GM19099 (cell line): ENCODE measurements around the gene SYTL2.

Source experiments
- POLR2A ChIP-seq: IDR thresholded peaks from 3 replicates; pipeline ENCODE4 v1.6.1; 2011; ENCODE audit warnings: low read depth; ENCODE audit not compliant: insufficient read length; ENCODE audit errors: extremely low read depth

SYTL2 gene

GRCh38 chr11:85726381-85726780, 84.6 kb downstream of the SYTL2 start:
- TF ChIP-seq POLR2A = no peak

GRCh38 chr11:85725510-85726258, 85.3 kb downstream of the SYTL2 start:
- TF ChIP-seq POLR2A = no peak

- TF ChIP-seq POLR2A = no peak
Measured at GRCh38 chr11:85724748-85725465, 86.0 kb downstream of the SYTL2 start.

DNA sequence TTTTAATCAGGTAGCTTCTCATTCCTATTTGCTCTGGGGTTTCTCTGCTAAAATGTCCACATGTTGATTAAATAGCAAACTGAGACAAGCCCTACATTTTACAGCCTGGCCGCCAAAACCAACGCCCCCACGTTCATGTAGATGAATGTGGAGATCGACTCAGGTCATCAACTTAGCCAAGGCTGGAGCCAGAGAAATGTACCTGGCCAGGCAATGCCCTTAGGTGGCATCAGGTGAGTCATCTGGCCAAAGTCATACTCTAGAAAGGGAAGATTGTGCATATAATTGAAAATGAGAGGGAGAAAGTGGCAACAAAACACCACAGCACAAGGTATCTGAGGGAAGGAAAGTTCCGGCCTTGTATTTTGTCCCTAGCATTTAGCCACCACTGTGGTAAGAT, 87.9 kb downstream of the SYTL2 start:
- no peak for TF ChIP-seq POLR2A

DNA sequence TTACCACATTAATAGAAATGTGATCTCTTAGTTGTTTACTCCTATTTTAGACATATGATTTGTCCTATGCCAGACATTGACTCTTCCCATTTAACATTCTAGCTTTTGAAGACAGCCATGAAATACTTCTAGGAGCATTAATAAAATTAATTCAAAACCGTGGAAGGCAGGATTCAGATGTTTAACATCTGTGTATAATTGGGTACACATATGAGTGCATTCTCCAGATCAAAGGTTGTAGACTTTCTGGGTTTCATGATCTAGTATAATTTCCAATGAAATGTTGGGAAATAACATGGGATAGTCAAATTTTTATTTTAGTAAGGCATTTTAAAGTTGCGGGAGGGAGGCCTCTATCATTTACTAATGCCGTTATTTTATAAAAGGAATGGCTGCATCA, 89.8 kb downstream of the SYTL2 start:
- no peak for TF ChIP-seq POLR2A

DNA sequence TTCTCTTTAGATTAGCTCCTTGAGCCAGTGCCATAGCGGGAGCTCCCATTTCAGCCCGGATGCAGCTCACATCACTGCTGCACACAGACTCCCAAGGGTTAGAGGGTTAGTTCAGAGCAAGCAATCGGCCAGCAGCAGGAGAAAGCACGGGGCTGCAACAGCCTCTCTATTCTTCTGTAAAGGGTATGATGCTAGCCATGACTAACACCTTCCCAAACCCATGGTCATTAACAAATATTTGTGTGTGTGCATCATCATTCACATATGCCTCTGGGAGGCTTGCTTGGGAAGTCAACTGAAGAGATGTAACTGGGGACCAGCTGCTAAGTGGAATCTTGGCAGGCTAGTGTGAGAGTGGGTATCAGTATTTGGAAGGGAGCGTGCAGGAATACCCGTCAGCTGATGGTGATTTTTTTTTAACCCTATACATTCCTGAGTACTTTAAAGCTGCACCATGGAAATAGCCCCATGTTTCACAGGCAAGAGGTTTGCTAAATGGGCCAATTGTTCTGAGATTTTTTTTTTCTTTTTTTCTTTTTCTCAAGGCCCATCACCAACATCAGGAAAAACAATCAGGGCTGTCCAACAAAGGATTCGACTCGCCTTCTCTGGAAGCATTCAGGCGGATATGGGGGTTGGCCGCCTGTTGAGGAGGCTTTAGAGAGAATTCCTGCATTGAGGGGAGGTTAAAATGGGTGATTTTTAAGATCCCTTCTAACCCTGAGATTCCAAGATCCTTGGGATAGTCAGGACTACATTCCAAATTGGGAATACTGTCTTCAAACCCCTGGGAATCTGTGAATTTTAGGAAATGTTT, 91.7 kb downstream of the SYTL2 start:
- no peak for TF ChIP-seq POLR2A

DNA sequence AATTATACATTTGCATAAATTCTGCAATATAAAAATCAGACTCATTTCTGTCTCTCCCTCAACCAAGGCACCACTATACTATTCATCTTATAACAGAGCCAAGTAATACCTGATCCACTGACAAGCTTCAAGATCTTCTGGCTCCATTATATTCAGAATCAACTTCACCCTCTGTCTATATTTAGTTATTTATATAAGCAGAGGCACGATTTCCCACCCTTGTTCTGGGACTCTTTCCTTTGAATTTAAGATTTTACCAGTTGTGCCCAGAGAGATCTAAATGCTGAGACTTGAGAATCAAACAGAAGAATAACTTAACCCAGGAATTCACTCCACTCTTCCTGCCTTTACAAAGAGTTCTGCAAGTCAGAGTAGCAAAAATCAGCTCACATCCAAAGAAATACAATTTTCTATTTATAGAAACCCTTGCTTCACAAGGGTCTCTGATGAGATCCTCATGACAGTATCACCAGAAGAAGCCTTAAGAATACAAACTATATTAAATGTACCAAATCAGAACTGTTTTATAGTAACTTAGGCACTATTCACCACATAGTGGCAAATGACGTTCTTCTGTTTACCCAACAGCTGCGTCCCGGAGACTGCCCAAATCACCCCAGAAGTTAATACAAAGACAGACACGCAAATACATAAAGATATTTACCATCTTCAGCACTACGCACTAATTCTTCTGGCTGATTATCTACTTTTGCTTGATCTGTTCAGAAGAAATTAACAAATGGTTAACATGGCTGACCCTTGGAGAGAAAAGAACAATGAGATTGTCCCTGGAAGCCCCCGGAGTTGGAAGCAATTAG, 92.6 kb downstream of the SYTL2 start:
- TF ChIP-seq POLR2A = no peak

GRCh38 chr11:85717429-85717828, 93.5 kb downstream of the SYTL2 start:
- no peak for TF ChIP-seq POLR2A

- TF ChIP-seq POLR2A = no peak
Measured at GRCh38 chr11:85712953-85713352, 98.0 kb downstream of the SYTL2 start.

GRCh38 chr11:85710917-85711316, 100.0 kb downstream of the SYTL2 start:
- no peak for TF ChIP-seq POLR2A

- TF ChIP-seq POLR2A = no peak
Measured at GRCh38 chr11:85709941-85710702, 100.8 kb downstream of the SYTL2 start.

DNA sequence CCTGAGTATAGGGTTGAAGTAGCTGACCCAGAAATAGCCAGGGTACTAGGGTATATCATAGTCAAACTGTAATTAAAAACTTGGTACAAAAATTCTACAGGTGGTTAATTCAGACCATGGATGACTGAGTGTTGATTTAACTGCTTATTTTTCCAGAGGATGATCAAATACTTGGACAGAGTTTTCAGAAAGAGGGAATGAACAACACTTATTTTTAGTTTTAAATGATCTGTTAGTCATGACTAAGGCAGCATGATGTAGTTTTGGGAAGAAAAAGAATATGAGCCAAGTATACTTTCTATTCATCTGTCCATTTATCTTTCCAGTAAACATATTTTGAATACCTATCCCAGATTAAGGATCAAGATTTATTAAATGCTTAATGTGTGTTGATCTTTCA, 105.1 kb downstream of the SYTL2 start:
- no peak for TF ChIP-seq POLR2A

DNA sequence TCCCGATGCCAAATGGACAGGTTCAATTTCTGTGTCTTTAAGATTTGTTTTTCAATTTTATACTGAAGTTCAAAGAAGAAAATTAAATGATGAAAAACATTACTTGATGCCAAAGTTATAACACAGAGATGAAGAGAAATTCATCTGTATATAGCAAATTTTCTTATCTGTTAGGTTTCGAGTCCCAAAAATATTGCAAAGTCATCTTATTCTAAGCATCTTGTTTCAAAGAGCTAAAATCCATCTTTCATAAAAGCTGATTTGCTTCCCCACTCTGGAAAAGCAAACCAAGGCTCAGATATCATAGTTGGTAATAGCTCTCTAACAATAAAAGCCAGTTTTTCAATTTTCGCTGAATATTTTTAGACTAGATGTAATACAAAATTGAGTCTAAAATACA, 106.0 kb downstream of the SYTL2 start:
- no peak for TF ChIP-seq POLR2A
